SU-DHL-6 (cell line): Measurements from ENCODE around the gene MGAT5.

ENCODE experiments used
- H2AFZ ChIP-seq: fragments of 200-600 bp; sonication (generic); 2 replicates; pipeline ENCODE4 v1.6.1; 2014; ENCODE audit warnings: low read depth, mild to moderate bottlenecking, moderate library complexity, mixed read lengths, antibody characterized with exemption, low read length; ENCODE audit not compliant: severe bottlenecking
- H3F3A ChIP-seq: fragments of 200-600 bp; shearing (Covaris generic); 2 replicates; pipeline ENCODE4 v1.6.0; 2016; ENCODE audit warnings: antibody characterized with exemption, mild to moderate bottlenecking; ENCODE audit not compliant: insufficient read depth
- H3K27ac ChIP-seq: fragments of 200-600 bp; sonication (generic); 2 replicates; pipeline ENCODE4 v1.5.1; 2016; ENCODE audit warnings: low read depth, mild to moderate bottlenecking, low read length, moderate library complexity, mixed read lengths
- H3K27me3 ChIP-seq: fragments of 200-600 bp; sonication (generic), shearing (Covaris generic); 2 replicates; pipeline ENCODE4 v1.6.0; 2014; ENCODE audit warnings: mild to moderate bottlenecking, low read length
- H3K36me3 ChIP-seq: fragments of 200-600 bp; sonication (generic); 2 replicates; pipeline ENCODE4 v1.6.1; 2014; ENCODE audit warnings: mild to moderate bottlenecking, low read length, mixed read lengths
- H3K4me2 ChIP-seq: fragments of 300-600, 200-600 bp; shearing (Covaris generic), sonication (generic); 2 replicates; pipeline ENCODE4 v1.6.0; 2014; ENCODE audit warnings: low read length, low read depth, mild to moderate bottlenecking; ENCODE audit not compliant: poor library complexity, severe bottlenecking
- H3K4me3 ChIP-seq: fragments of 200-600 bp; sonication (generic); 2 replicates; pipeline ENCODE4 v1.5.1; 2014; ENCODE audit warnings: antibody characterized with exemption, low read length, mild to moderate bottlenecking, mixed read lengths; ENCODE audit not compliant: insufficient read depth, poor library complexity, severe bottlenecking
- H3K79me2 ChIP-seq: fragments of 200-600 bp; sonication (generic); 2 replicates; pipeline ENCODE4 v1.6.1; 2014; ENCODE audit warnings: mild to moderate bottlenecking, low read length, moderate library complexity; ENCODE audit not compliant: insufficient read depth
- H3K9ac ChIP-seq: fragments of 200-600 bp; sonication (generic); 2 replicates; pipeline ENCODE4 v1.7.0; 2014; ENCODE audit warnings: mild to moderate bottlenecking, low read length
- H3K9me2 ChIP-seq: fragments of 200-600 bp; sonication (generic); replicated peaks from 2 replicates; pipeline ENCODE4 v1.6.1; 2014; ENCODE audit warnings: low read length; ENCODE audit not compliant: insufficient read depth
- H3K9me3 ChIP-seq: fragments of 200-600 bp; sonication (generic); 2 replicates; pipeline ENCODE4 v1.6.1; 2014; ENCODE audit warnings: low read length, mixed read lengths; ENCODE audit not compliant: insufficient read depth
- H4K20me1 ChIP-seq: fragments of 200-600 bp; sonication (generic); 2 replicates; pipeline ENCODE4 v1.6.1; 2014; ENCODE audit warnings: low read depth, mild to moderate bottlenecking, antibody characterized with exemption, low read length, moderate library complexity, mixed read lengths
- EZH2phosphoT487 ChIP-seq: fragments of 200-600 bp; sonication (generic), shearing (Covaris generic); conservative IDR thresholded peaks from 2 replicates; pipeline ENCODE4 v1.6.1; 2018; ENCODE audit warnings: mild to moderate bottlenecking, antibody characterized with exemption, low read length, moderate library complexity, mixed read lengths
- TF ChIP-seq, protein P1 (sequence below): fragments of 200-600 bp; sonication (generic); IDR thresholded peaks from one replicate; pipeline ENCODE4 v1.5.1; 2017; ENCODE audit warnings: antibody characterized with exemption, mild to moderate bottlenecking, low read length, moderate library complexity; ENCODE audit not compliant: insufficient read depth, poor library complexity, severe bottlenecking

MGAT5 gene

DNA sequence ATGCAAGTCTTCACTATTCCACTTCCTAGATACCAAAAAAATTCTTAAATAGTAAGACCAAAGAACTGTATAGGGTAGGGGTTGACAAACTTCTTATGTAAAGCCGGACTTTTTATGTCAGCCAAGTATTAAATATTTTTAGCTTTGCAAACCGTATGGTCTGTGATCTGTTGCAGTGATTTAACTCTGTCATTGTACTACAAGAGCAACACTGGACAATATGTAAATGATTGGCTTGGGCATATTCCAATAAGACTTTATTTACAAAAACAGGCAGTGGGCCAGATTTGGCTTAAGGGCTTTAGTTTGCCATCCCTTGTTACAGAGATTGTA is 48.0 kb downstream of the MGAT5 start:
- H3K9me3 ChIP-seq: no peaks in the 10 kb centered on the region
- H3K4me2 ChIP-seq: no peak overlapping the region
- H3K27ac ChIP-seq: no peak overlapping the region
- no peaks in the 10 kb centered on the region for H3K27me3 ChIP-seq
- H3K9ac ChIP-seq: no peak overlapping the region
- H4K20me1 ChIP-seq: no peaks in the 10 kb centered on the region
- no peaks in the 10 kb centered on the region for H3K9me2 ChIP-seq
- no peak for TF ChIP-seq EZH2phosphoT487
- TF ChIP-seq, protein P1, sequence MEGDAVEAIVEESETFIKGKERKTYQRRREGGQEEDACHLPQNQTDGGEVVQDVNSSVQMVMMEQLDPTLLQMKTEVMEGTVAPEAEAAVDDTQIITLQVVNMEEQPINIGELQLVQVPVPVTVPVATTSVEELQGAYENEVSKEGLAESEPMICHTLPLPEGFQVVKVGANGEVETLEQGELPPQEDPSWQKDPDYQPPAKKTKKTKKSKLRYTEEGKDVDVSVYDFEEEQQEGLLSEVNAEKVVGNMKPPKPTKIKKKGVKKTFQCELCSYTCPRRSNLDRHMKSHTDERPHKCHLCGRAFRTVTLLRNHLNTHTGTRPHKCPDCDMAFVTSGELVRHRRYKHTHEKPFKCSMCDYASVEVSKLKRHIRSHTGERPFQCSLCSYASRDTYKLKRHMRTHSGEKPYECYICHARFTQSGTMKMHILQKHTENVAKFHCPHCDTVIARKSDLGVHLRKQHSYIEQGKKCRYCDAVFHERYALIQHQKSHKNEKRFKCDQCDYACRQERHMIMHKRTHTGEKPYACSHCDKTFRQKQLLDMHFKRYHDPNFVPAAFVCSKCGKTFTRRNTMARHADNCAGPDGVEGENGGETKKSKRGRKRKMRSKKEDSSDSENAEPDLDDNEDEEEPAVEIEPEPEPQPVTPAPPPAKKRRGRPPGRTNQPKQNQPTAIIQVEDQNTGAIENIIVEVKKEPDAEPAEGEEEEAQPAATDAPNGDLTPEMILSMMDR: no peak
- no peaks in the 10 kb centered on the region for H3F3A ChIP-seq
- no peaks in the 10 kb centered on the region for H3K79me2 ChIP-seq
- H3K36me3 ChIP-seq: no peaks in the 10 kb centered on the region
- no peak overlapping the region for H3K4me3 ChIP-seq
- H2AFZ ChIP-seq: no peak overlapping the region

- Histone ChIP-seq H3K27me3 (no peaks in the 10 kb centered on the region), H3K4me2 (no peak overlapping the region), H3K9ac (no peak overlapping the region), H3K4me3 (no peak overlapping the region), H3K79me2 (no peaks in the 10 kb centered on the region), H2AFZ (no peak overlapping the region), H3K36me3 (no peaks in the 10 kb centered on the region), H3K9me2 (no peaks in the 10 kb centered on the region), H3F3A (no peaks in the 10 kb centered on the region), H3K9me3 (no peaks in the 10 kb centered on the region), H3K27ac (no peak overlapping the region), H4K20me1 (no peaks in the 10 kb centered on the region)
- TF ChIP-seq, protein P1: no peak
- TF ChIP-seq EZH2phosphoT487: no peak
Measured at GRCh38 chr2:134304394-134305108, 50.7 kb downstream of the MGAT5 start.

- Histone ChIP-seq H3K36me3 (0 out of 2 replicates have a peak, but pooled peaks cover 2% of the 10 kb centered on the region), H4K20me1 (no peaks in the 10 kb centered on the region)
Measured at GRCh38 chr2:134305109-134305491, 51.2 kb downstream of the MGAT5 start.

More at GRCh38 chr2:134305109-134305491, 51.2 kb downstream of the MGAT5 start:
- H3K9ac ChIP-seq: no peak overlapping the region
- no peak overlapping the region for H3K27ac ChIP-seq
- H3K4me3 ChIP-seq: no peak overlapping the region
- no peak for TF ChIP-seq EZH2phosphoT487
- TF ChIP-seq, protein P1: no peak
- no peaks in the 10 kb centered on the region for H3K9me3 ChIP-seq
- H3K27me3 ChIP-seq: no peaks in the 10 kb centered on the region
- H3K79me2 ChIP-seq: no peaks in the 10 kb centered on the region
- H3K9me2 ChIP-seq: no peaks in the 10 kb centered on the region
- H3F3A ChIP-seq: no peaks in the 10 kb centered on the region
- H2AFZ ChIP-seq: no peak overlapping the region
- no peak overlapping the region for H3K4me2 ChIP-seq
